DMS53 (cell line): ENCODE results near the gene TPSB2.
"Not testable (repeated sequence)": the region's sequence is repeated elsewhere in the genome, so short reads cannot be mapped to it uniquely, and the experiment has no call there.

ENCODE experiments used
- DNase-seq: peaks from one replicate; lab custom pipeline; 2025; lab: John Stamatoyannopoulos, UW

The TPSB2 gene

GRCh38 chr16:1240436-1240835 is 10.5 kb upstream of the TPSB2 start, which contains the start of gene TPSAB1:
Gene TPSAB1, plus strand, starts transcription at chr16:1240705. Its CDS starts 234 bp downstream, at chr16:1240939.
- not testable (repeated sequence) for DNase-seq

GRCh38 chr16:1239575-1239974 is 9.6 kb upstream of the TPSB2 start:
- not testable (repeated sequence) for DNase-seq

DNA sequence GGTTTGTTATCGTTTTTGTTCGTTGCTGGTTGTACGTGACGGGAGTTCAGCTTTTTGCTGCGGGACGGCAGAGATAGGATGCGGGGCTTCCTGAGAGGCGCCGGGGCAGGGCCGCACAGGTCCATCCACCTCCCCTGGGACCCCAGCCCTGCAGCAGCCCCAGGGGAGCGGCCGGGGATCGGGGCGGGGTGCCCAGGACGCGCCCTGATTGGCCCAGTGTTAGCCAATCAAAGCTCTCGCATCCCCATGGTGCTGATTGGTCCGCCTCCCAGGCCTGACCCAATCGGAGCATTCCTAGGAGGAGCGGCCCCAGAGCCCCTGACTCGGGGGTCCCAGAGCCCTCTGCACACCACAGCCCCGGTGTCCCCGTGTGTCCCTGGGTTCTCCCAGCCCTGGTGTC is 8.9 kb upstream of the TPSB2 start:
- not testable (repeated sequence) for DNase-seq

DNA sequence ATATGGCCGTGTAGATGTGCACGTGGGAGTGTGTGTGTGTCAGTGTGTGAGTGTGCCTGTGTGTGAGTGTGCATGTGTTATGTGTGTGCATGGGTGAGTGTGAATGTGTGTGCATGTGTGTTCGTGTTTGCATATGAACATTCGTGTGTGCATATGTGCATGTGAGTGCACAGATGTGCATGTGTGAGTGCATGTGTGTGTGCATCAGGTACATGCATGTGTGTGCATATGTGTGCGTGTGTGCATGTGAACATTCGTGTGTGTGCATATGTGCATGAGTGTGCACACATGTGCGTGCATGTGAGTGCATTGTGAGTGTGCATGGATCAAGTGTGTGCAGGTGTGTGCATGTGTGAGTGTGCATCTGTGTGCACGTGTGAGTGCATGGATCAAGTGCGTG is 8.0 kb upstream of the TPSB2 start:
- DNase-seq = no peak

- not testable (repeated sequence) for DNase-seq
Measured at GRCh38 chr16:1236659-1237058, 6.7 kb upstream of the TPSB2 start.

DNA sequence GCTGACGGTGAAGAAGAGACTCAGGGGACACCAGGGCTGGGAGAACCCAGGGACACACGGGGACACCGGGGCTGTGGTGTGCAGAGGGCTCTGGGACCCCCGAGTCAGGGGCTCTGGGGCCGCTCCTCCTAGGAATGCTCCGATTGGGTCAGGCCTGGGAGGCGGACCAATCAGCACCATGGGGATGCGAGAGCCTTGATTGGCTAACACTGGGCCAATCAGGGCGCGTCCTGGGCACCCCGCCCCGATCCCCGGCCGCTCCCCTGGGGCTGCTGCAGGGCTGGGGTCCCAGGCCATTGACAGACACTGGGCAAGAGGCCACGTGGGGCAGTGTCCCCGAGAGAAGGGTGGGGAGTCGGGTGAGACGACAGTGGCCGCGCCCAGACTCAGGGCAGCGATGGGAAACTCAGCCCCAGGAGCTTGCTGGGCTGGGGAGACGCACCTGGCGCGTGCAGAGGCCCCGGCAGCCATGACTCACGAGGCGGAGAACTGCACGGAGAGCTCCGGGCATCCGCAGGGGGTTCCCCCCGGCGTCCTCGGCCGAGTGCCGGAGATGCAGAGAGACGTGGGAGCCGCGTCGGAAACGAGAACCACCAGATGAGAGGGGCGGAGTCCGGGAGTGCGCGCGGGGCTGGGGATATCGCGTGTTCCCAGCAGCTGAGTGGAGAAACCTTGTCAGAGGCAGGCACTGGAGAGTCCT is 2.2 kb upstream of the TPSB2 start:
- not testable (repeated sequence) for DNase-seq

GRCh38 chr16:1231301-1231700 is 1.3 kb upstream of the TPSB2 start:
- not testable (repeated sequence) for DNase-seq

- not testable (repeated sequence) for DNase-seq
Measured at GRCh38 chr16:1230471-1231212, 658 bp upstream of the TPSB2 start.

DNA sequence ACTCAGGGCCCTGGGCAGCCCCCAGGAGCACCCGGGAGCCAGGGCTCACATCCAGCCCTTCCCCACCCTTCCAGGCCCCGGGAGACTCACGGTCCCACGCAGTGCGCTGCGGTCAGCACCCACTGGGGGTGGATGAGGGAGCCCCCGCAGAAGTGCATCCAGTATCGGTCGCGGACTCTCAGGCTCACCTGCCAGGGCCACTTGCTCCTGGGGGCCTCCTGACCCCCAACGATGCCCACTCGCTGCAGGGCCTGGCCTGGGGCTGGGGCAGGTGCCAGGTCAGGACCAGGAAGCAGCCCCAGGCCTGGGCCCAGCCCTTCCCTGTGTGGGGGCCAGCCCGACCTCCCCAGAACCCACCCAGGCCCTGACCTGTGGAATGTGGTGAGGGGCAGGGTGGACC is 508 bp downstream of the TPSB2 start:
- not testable (repeated sequence) for DNase-seq

- not testable (repeated sequence) for DNase-seq
Measured at GRCh38 chr16:1228227-1228626, 1.8 kb downstream of the TPSB2 start.

- not testable (repeated sequence) for DNase-seq
Measured at GRCh38 chr16:1226692-1227091, 3.3 kb downstream of the TPSB2 start.

DNA sequence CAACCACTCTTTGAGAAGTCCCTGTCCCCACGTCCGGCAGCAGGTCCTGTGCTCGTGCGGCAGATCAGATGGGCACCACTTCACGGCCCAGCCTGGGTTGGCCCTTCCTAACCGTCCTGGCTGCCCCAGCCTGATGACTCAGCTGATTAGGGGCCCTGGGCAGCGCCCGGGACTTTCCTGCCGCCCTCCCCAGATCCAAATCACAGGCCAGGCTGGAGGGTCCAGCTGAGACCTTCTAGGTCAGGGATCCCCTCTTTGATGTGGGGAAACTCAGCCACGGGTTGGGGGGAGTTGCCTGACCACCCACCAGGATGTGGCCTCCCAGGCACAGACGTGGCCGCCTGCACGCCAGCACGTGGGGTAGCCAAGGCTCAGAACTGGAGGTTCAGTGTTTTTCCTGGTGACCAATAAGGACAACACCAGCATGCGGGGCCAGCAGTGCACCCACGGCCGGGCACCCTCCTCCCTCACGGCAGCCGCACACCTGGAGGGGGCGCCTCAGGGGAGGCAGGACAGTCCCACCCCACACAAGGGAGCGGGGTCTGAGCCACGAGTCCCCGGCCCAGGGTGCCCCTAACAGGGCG is 4.2 kb downstream of the TPSB2 start:
- DNase-seq = not testable (repeated sequence)

GRCh38 chr16:1225051-1225451 is 4.9 kb downstream of the TPSB2 start, which contains the start of gene TPSG1:
Gene TPSG1, minus strand, starts transcription at chr16:1225268. Its CDS starts 16 bp downstream, at chr16:1225252.
- DNase-seq = no peak

DNA sequence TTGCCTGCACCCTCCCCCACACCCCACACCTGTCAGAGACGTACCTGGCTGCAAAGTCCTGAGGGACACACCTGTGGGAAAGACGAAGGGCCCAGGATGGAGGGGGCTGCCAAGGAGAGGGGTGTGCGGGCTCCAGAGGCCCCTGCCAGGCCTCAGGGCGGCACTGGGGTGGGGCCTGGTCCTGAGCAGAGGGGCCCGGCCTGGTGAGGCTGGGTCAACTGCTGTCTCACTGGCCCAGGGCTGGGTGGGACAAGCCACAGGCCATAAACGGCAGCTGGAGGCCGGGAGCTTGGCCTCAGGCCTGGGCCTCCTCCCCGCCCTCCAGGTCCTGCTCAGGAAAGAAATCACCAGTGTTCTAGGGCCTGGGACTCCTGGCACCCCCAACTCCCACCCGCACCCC is 5.4 kb downstream of the TPSB2 start:
- no peak for DNase-seq

GRCh38 chr16:1223355-1224214 is 6.4 kb downstream of the TPSB2 start:
- no peak for DNase-seq

DNA sequence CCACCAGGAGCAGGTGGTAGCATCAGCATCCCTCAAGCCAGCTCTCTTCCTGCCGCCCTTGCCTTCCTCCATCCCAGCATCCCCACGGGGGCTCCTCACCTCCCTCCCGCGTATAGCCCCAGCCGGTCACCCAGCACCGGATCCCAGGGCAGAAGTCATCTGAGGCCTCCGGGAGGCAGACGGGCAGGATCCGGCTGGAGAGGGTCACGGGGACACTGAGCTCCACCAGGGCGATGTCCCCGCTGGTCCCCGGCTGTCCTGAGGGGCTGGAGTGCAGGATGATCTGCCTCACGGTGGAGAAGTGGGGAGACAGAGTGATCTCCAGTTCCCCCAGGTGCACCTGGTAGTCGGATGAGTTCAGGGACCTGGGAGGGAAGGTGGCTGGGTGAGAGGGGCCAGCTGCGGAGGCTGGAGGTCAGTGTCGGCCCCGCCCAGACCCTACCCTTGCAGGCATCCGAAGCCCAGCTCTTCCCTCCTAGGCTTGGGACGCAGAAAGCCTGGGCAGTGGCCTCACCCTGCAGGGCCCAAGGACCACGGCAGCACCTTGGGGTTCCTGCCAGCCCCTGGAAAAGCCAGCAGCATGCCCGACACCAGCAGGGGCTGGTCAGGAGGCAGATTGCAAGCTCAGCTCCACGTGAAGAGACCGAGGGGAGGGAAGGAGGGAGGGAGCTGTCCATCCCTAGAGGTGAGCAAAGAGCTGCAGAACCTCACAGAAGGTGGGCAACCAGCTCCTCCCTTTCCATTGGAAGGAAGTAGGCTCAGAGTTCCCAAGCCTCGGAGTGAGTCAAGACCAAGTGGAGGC is 7.2 kb downstream of the TPSB2 start:
- DNase-seq = no peak

DNA sequence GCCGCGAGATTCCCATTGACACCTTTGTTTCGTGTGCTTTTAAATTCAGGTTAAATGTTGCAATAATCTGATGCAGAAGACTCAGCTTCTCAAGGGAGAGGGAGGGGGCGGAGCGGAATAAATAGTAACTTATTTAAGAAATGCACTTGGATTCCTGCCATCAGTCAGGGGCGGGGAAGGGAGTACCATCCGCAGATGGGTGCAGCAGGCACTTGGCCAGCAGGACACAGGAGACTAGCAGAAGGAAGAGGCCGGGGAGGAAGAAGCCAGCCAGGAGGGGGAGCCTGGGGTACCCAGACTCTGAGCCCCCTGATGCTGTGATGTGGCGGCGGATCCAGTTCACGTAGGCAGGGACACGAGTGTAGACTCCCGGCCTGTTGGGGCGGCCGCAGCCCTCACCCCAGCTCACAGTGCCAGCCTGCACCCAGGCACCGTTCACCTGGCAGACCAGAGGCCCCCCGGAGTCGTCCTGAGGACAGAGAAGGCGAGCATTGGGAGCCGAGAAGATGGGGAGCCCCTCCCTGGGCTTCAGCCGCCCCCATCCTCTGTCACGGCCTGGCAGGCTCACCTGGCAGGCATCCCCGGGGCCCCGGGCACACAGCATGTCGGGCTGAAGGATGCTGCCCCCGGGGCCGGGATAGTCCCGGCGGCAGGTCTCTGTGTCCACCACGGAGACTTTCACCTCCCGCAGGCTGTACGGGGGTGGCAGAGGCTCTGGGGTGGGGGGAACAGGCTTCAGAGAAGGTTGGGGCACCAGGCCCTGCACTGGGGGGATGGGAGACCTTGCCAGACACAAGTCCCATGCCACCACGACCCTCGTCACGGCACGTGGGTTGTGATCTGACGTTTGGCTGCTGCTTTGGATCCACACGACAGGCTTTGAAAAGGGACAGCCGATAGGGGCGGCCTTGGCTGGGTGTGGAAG is 8.1 kb downstream of the TPSB2 start:
- DNase-seq = no peak

DNA sequence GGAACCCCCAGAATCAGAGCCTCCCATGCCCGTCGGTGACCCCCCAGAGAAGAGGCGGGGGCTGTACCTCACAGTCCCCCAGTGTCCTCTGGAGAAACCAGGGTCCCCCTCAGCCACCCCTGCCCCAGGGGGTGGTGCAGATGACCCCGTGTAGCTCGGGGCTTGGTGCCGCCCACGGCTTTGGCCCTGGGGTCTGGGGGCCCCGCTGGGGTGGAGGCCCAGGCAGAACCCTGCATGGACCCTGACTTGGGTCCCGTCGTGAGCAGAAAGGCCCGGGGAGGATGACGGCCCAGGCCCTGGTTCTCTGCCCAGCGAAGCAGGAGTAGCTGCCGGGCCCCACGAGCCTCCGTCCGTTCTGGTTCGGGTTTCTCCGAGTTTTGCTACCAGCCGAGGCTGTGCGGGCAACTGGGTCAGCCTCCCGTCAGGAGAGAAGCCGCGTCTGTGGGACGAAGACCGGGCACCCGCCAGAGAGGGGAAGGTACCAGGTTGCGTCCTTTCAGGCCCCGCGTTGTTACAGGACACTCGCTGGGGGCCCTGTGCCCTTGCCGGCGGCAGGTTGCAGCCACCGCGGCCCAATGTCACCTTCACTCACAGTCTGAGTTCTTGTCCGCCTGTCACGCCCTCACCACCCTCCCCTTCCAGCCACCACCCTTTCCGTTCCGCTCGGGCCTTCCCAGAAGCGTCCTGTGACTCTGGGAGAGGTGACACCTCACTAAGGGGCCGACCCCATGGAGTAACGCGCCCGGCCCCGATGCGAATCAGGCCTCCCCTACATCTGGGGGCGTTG is 8.9 kb downstream of the TPSB2 start:
- no peak for DNase-seq

- DNase-seq = no peak
Measured at GRCh38 chr16:1220098-1220728, 9.8 kb downstream of the TPSB2 start.
